NT2/D1 (cell line): Measurements from ENCODE around the gene BTBD10.
"Not testable (repeated sequence)": the region's sequence is repeated elsewhere in the genome, so short reads cannot be mapped to it uniquely, and the experiment has no call there.

Experiments
- YY1 ChIP-seq: IDR thresholded peaks from 2 replicates; pipeline ENCODE4 v1.6.1; 2011; ENCODE audit not compliant: insufficient read length, insufficient read depth
- ZNF274 ChIP-seq: IDR thresholded peaks from 2 replicates; pipeline ENCODE4 v1.6.1; 2011; ENCODE audit warnings: mild to moderate bottlenecking, low read depth, low read length

DNA sequence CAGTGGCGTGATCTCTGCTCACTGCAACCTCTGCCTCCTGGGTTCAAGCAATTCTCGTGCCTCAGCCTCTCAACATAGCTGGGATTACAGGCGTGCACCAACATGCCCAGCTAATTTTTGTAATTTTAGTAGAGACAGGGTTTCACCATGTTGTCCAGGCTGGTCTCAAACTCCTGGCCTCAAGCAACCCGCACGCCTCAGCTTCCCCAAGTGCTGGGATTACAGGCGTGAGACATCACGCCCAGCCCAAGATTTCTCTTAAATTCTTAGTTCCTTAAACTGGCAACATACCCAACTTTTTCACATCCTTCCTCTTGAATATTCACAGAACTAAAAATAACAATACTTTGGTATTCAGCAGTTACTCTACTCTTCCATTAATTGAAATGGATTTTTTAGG, 26.2 kb downstream of the BTBD10 start:
- not testable (repeated sequence) for TF ChIP-seq YY1, ZNF274
